ENCODE results near the gene WNT6.

WNT6 gene

DNA sequence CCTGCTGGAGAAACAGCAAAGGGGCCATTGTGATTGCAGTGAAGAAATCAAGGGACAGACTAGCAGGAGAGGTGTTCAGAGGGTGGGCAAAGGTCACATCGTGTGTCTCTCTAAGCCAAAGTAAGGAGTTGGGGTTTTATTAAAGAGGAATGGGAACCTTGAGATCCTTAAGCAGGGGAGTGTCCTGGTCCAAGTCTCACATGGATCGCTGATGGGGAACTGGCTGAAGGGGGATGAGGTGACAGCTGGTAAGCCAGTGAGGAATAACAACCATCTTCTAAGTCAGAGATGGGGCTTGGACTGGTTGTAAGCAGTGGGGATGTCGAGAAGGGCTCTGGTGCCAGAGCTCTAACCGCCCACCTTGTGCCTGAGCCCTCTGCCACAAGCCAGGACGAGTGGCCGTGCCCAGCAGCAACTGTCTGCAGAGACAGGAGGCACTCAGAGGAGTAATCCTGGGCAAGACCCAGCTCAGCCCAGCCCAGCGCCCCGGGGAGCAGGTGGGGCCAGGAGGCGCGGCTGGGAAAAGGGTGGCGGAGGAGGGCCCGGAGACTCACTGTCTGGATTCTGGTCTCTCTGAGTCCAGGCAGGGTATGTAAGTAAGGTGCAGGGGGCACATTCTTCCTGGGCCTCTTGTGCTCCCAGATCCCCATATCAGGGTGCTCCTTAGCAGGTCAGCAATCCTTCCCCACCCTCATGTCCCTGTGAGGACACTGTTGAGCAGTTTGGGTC, 34.7 kb downstream of the WNT6 start:
- no peak for DNase-seq

DNA sequence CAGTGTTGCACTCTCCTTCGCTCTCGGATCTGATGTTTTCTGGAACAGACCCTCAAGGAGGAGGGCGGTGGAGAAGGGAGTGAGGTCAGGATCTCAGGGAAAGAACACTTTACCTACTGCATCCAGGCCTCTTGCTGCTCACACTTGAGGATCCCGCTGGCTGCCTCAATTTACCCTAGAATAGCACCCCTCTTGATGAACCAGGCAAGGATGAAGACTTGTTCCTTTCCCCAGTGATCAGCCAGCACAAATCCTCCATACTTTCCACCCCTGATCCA, 35.2 kb downstream of the WNT6 start:
- no peak for DNase-seq

DNA sequence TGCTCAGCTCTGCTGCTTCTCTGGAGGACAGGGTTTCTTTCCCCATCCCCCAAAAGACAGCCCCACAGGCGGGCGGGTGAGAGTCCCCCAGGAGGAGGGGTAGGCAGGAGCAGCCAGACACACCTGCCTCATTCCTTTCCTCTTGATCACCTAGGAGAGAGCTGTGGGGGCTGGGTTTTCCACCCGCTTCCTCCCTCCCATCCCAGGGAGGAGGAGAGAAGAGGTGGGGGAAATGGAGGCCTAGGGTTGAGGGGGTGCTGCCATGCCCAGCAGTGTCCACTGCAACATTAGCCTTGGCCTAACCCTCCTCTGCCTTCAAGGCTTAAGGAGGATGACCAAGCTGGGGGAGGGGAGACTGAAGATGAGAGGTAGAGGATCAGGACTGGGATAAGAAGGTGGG, 35.7 kb downstream of the WNT6 start:
- no peak for DNase-seq

DNA sequence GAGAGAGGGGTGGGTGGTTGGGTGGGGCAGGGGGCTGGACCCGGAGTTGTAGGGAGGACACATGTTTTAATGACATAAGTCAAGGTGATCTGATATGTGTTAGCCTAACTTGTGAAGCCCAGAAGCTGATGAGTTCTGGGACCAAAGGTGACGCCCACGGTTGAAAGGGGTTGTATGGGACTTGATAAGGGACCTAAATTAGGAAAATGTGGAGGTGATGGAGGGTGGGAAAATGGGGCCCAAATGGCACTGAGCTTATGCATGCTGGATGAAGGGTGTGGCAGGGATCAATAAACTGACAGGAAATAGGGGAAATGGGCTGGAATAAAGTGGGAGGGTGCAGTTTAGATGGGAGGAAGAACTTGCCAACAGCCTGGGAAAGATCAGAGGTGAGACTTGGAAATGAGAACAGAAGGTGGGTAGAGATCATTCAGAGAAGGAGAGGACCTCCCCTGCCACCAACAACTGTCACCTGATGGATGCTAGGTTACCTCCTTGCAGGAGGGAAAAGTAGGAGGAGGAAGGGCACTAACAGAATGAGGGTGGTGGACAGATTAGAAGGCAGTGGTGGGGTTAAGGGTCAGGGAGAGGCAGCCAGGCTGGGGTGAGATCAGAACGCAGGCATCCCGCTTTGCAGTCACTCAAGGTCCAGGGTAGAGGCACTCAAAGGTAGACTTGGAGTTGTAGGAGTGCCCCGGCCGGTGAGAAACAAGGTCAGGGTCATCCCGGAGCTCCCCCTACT, 36.3 kb downstream of the WNT6 start:
- no peak for DNase-seq

DNA sequence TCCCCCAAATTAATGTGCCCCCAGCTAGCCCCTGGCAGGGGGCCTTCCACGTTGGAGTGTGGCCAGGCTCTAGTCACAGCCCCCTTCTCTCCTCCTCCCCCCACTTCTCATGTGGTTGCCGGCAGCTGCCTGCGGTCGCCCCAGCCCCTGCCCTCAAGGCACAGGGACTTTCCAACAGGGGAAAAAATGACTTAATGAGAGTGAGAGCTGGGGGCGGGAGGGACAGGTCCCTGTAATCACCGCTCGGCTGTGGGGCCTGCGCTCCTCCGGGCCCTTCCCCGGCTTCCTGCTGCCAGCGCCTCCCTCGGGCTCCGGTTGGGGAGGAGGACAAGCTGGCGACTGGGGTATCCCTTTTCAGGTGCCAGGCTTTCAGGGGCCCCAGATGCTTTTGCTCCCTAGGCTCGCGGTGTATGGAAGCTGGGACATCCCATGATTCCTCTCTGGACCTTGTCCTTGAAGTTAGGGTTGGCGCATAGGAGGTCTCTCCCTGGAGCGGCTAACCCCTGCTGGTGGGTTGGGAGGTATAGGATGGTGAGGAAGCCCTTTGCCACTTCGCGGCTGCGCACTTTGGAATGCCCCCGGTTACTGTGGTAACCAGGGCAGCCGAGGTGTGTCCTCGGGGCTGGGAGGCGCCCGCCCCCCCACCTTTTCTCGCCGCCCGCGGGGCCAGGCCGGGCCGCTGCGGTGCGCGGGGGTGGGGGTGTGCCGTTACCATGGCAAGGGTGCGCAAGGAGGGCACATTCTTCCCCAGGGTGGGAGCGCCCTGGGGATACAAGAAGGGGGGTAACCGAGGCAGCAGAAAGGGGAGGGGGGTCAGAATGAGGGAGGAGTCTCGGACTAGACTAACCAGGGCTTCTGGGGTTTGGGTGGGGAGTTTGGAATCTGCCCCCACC, 37.1 kb downstream of the WNT6 start:
- no peak for DNase-seq

DNA sequence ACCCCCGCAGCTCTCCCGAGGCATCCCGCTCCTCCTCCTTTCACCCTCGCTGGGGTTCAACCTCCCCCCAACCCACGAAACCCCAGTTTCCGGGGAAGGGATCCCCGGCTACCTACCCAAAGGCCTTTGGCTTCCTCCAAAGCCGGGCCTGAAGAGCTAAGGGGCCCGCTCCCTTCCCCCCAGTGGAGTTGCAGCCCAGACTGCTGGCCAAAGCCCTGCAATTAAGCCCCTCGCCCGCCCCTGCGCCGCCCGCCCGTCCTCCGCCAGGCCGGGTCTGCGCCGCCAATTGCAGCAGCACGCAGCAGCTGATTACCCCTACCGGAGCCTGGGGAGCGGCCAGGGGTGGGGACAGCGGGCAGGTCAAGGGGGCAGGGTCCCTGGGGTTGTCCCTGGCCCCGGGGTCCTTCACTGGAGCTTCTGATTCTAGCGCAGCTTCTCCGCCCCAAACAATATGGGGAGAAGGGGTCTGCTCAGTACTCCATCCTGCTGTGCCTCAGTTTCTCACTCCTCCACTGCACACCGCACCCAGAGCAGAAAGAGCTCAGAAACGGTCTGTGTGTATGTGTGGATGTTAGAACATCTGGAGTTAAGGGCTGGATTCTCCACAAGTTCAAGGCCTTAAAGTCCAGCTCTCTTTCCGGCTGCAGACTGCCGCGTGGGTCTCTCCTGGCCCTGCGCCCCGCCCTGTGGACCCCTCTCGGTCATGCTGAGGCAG, 37.9 kb downstream of the WNT6 start:
- no peak for DNase-seq

DNA sequence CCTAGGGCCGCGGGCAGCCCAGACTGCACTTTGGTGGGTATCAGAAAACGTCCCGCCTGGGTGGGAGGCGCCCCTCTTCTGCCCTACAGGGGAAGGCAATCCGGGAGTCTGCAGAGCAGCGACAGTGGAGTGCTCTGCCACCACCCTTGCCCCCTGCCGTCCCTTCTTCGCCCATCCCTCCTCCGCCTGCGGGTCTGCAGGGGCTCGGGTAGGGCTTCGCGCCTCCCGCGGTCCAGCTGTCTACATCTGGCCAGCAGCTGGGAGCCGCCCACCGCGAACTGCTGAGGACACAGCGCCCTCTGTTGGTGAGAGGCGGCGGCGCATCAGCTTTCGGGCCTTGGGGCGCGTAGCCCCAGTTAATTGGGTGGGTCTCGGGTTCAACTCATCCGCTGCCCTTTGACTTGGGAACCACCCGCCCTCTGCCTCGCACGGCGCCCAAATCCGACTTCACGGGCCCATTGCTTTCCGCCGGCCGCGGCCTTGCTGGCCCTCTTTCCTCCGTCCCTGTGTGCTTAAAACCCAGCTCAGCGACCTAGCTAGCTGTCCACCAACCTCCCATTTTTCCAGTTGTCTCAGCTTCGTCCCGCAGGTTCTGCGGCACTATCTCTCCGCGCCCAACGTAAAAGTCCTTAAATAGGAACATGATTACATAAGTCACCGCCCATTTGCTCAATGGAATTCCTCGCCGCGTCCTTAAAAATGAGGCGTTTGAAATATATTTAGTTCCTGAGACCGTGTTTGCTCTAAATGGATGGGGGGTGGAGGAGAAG, 38.7 kb downstream of the WNT6 start:
- DNase-seq = peak in 6 of 14 donors; percentile 4 to 62 (median 33)

DNA sequence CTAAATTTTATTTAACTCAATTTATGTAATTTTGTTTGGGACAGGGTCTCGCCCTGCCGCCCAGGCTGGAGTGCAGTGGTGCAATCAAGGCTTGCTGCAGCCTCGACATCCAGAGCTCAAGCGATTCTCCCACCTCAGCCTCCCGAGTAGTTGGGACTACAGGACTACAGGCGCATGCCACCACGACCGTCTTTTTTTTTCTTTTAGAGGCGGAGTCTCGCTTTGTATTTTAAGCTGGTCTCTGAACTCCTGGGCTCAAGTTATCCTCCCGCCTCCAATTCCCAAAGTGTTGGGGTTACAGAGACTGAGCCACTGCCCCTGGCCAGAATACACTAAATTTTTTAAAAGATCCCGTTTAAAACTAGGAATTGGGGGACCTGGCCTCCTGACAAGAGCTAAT, 39.5 kb downstream of the WNT6 start:
- no peak for DNase-seq

DNA sequence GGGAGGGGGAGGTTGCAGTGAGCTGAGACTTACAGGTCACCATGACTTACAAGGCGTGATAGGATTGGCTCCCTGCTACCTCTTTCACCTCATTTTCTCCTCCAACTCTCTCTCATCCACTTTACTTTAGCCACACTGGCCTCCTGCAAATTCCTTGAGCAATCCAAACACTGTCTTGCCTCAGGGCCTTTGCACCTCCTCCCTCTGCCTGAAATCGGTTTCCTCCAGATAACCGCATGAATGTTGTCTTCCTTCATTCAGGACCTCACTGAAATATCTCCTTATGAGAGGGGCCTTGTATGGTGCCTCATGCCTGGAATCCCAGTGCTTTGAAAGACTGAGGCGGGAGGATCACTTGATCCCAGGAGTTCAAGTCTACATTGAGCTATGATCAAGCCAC, 42.8 kb downstream of the WNT6 start:
- DNase-seq = no peak

DNA sequence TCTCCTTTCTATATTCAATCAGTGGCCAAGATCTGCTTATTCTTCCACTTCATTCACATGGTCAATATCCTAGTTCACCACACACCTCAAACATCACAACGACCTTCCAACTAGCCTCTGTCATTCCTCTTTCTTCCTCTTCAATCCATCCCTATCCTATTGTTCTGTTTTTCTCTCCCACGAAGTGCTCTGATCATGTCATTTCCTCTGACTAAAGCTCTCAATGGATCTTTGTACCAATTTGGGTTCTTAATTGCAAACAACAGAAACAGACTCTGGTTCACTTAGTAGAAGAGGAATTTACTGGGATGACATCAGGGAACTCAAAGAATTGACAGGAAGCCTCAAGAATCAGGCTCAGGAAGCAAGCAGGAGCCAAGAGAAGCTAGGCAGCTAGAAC, 44.6 kb downstream of the WNT6 start:
- DNase-seq = no peak

DNA sequence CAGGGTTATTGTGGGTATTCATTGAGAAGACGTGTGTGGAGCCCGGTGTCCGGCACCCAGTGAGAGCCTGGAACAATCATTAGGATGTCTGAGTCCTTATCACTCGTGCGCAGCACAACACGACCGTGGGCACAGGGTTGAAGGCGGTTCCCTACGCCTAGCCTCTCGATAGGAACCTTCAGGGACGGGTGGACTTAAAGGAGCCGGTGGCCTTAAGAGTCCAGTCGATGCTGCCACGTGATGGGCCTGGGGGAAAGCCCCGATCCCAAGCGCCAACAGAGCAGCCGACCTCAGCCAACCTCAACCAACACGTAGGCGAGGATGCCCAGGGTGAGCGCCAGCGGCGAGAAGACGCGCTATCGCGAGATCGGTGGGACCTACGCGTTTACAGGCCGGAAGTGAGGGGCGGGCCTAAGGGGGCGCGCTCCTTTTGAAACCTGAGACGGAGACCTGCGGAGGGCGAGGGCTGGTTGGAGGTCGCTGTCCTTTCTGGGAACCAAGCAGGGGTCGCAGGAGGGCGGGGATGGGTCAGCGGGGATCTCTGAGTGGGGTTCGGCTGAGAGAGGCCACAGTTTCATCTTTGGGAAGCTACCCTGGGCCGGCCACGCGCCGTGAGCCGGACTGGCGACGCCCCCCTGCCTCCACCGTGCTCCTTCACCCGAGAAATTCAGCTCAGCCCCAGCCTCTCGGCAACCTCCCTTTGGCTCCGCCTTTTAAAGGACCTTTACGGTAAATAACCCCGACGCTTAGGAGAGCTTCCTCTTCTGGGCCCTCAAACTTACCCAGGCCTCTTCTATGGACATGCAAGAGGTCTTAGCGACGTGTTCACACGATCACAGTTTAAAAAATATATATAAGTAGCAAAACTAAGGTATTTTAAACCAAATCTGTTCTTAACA, 49.4 kb downstream of the WNT6 start:
- peak in 12 of 14 donors; percentile 11 to 70 (median 47) for DNase-seq

DNA sequence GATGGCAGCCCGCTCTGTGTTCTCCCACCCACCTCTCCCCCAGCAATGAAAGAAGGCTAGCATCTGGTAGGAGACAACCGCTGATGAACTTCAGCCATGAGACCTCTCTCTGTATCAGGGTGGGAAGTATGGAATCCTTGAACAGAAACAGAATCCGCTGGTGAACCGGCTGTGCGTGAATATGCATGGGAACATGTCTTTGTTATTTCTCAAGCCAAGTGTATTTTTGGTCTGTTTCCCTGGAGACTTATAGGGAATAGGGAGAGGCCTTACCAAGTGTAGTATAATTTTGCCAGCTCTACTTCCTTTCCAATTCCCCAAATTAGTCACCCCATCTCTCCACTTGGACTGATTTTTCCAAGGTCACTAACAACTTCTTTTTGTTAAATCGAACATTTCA, 51.1 kb downstream of the WNT6 start:
- no peak for DNase-seq

DNA sequence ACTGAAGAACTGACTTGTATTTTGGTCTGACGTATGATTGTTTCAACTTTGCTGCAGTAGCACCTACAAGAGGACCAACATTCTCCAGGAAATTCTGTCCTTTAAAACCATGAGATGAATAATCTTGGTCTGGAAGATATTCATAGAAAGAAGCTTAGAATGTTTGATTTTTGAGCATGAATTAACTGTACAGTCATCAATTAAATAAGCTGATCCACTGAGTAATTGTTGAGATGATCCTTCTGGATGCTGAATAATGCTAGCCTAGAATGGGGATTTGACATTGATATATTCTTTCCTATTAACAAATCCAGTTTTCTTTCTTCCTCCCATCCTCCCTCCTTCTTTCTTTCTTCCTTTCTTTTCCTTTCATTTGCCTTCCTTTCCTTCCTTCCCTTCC, 60.9 kb downstream of the WNT6 start:
- no peak for DNase-seq

All from C1 segment of cervical spinal cord (tissue), 14 donors.